ENCODE measurements around the gene SLC10A6.

SLC10A6 gene

GRCh38 chr4:86778175-86778574, 71.0 kb downstream of the SLC10A6 start:
- no peak for DNase-seq (ENCODE audit: low spot score)

GRCh38 chr4:86775061-86775460, 74.1 kb downstream of the SLC10A6 start:
- no peak for DNase-seq (ENCODE audit: low spot score)

All from AG08396 (cell line).